Medulla oblongata (tissue), 1 donor: ENCODE data around the gene ZBTB21.
A peak's percentile ranks its signal among the peaks of the same experiment; 100 is the strongest.
"Not testable (repeated sequence)": the region's sequence is repeated elsewhere in the genome, so short reads cannot be mapped to it uniquely, and the experiment has no call there.

Source experiments
- DNase-seq: peaks from one replicate; pipeline ENCODE4 v3.0.0-alpha.2; 2015; ENCODE audit errors: extremely low spot score

The ZBTB21 gene

DNA sequence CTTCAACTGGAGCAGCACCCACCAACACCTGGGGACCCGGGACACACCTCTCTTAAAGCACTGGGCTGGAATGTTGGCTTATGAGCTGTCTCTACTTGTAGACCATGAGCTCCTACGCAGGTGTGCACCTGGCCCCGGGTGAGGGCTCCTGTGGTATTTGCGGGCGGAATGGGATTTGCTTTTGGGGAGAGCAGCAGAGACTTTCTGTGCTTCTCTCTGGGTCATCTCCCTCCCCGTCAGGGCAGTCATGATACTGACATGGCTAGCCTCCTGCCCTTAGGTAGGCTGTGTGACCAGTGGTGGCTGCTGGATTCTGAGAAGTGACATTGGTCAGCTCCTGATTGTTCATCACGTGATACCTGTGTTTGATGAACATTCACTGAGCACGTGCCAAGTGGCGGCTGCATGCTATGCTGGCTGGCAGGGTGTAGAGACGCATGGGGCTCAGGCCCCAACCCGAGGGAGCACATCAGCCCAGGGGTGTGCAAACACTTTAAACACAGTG, 9.0 kb upstream of the ZBTB21 start:
- no peak for DNase-seq

DNA sequence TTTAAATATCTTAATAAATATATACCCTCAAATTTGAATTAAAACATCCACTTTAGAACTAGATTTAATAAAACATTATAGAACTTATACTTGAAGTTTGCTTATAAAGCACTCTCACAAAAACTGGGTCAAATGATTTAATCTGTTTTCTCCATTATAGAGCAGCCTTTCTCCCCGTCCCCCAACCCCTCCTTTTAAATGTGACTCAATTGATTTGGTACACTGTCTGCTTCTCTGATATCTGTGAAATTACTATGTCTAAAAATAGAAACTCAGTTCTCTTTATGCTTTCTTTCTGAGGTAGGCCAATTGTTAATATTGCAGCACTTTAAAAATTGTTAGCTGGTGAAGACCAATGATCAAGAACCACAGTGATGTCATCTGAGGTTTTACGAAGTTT, 6.9 kb upstream of the ZBTB21 start:
- DNase-seq: no peak

DNA sequence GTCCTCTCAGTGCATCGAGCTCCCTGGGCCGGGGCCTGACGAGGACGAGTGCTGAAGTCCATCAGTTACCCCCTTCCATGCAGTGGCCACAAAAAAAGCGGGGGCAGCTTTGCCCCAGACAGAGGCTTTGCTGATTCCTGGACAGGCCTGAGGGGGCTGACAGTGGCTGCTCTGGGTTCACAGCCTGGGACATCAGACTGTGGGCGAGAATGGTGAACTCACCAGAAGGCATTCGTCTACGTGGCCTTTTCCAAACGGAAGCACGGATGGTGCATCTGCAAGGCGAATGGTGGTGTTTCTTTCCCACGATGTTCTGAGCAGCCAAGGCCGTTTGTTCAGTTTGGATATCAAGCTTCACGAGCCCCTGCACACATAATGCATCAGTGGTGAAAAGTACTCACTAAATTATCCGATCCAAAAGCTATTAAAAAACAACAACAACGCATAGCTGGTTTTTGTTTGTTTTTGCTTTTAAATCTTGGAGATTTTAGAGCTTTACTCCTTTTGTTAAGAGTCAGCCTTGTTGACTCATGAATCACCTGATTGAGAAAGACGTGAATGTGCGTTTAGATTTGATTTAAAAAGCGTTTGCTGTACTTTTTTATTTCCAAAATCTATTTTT, 6.3 kb upstream of the ZBTB21 start:
- DNase-seq: no peak

DNA sequence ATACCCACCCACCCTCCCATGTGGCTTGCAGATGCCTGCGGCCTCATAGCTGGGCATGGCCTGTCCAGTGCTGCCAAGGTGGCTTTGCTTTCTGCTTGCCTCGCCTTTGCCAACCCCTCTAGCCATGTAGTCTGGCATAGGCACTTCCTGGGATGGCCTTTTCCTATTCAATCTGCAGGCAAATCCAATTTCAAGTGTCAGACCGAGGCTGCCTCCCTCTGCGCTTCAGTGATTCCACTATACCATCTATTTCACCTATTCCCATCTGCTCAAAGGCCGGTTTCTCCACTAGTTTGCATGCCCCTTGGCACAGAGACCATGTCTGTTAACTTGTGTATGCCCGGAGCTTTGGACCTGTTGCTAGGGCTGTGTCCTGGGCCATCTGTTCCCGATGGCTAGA, 3.8 kb upstream of the ZBTB21 start:
- peak; percentile 24 for DNase-seq

DNA sequence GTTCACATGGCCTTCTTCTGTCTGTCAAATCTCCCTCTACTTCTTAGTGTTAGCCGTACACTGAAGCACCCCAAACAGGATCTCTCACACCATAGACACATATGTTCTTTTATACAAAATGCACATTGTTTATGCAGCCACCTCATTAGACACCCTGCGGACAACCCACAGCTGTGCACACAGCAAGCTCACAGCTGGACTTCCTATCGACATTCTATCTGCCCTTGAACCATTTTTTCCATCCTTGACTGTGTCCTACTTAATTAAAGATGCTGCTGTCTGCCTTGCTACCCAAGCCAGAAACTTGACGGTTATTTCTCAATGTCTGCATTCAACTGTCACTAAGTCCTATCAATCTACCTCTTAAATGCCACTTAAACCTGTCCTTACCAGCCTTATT, 3.2 kb upstream of the ZBTB21 start:
- DNase-seq: no peak

GRCh38 chr21:42012763-42013329, 2.7 kb upstream of the ZBTB21 start:
- DNase-seq: no peak

DNA sequence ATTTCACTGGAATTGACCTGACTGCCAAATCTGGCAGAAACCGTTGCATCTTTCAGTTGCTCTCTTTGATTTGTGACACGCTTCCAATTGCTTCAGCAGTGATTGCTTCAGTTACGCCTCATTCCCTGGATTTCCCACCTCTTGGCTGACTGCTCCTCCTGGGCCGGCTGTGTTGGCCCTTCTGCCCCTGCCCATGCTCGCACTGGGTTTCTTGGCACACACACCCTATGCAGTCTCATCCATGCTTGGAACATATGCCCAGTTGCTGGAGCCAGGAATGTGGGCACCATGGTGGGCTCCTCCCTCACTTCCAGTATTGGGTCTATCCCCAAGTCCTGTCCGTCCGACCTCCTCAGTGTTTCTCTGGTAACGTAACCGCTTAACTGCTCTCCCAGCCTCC, 2.2 kb upstream of the ZBTB21 start:
- peak; percentile 11 for DNase-seq

- DNase-seq: peak; percentile 21
Observed at GRCh38 chr21:42010507-42011495, 641 bp upstream of the ZBTB21 start.

- DNase-seq: peak; percentile 61
Observed at GRCh38 chr21:42009018-42009830, 936 bp downstream of the ZBTB21 start.

DNA sequence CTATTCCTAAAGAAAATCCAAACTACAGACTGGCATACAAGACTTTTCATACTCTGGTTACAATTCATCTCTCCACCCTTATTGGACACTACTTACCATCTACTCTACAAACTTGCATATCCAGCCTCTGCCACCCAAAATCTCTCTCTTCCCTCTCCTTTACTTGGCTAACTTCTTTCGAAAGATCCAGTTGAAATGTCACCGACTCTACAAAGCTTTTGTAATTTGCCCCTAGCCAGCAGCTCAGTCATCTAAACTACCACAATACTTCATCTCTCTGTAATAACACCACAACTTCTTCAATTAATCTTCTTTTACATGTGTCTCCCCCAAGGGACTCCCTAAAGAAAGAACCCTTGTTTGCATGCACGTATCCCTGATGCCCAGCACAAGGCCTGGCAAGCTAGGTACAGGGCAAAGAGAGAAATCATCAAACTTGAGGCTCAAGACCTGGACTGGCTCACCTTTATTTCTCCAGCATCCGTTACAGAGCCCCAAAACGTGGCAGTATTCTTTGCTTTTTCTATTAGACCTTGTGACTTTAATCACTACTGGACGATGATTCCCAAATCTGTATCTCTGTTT, 2.7 kb downstream of the ZBTB21 start:
- no peak for DNase-seq

DNA sequence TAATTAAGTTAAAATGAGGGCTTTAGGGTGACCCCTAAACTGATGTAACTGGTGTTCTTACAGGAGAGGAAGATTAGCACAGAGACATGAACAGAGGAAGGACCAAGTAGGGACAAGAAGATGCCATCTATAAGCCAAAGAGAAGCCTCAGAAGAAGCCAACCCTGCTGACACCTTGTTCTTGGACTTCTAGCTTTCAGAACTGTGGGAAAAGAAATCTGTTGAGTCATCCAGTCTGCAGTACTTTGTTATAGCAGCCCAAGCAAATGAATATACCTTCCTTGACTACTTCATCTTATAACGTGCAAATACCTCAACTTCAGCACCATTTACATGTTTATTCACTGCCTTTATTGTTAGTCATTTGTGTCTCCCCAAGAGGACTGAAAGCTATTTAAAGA, 3.4 kb downstream of the ZBTB21 start:
- no peak for DNase-seq

DNA sequence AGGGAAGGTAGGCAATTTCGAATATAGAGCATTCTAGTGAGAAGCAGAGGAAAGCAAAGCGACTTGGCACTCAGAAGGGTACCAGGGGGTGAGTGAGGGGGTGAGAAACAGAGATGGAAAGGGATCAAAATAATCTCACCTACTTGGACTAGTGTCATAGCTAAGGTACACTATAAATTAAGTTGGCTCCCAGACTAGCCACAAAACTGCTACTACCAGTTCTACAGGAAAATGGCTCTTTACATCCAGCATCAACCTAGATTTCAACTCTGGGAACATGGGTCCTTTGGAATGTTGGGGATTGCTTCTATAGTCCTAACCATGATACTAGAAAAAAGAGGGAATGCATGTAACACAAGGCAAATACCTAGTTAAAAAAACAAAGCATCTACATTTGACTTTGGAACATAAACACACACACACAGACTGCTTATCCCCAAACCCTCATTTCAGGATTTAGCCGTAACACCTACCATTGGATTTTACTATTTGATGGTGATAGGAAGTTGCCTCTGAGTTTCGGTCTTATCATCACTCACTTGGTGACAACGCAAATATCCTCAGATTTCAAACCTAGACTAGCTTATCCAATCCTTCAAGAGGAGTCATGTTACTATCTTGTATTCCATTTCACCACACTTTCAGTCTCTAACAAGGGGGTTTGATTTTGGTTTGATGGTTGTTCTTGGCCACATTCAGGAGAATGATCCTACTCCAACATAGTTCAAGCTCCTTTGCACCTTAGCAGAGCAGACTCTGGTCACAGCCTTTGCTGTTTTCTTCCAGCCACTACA, 5.6 kb downstream of the ZBTB21 start:
- no peak for DNase-seq

DNA sequence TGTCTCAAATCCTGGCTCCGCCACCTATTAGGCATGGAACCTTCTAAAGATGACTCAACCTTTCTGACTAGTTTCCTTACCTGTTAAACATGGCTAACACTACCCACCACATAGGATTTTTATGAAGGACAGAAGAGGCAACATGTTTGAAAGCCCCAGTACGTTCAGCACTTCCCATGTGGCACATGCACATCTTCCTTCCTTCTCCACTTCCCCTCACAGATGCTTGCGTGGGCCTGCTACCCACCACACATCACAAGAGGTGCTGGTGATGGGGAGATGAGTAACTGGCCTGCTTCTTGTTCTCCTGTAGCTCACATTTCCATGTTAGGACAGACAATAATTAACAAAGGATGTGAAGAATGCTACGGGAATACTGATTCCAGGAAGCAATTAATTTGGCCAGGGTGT, 7.1 kb downstream of the ZBTB21 start:
- DNase-seq: no peak

DNA sequence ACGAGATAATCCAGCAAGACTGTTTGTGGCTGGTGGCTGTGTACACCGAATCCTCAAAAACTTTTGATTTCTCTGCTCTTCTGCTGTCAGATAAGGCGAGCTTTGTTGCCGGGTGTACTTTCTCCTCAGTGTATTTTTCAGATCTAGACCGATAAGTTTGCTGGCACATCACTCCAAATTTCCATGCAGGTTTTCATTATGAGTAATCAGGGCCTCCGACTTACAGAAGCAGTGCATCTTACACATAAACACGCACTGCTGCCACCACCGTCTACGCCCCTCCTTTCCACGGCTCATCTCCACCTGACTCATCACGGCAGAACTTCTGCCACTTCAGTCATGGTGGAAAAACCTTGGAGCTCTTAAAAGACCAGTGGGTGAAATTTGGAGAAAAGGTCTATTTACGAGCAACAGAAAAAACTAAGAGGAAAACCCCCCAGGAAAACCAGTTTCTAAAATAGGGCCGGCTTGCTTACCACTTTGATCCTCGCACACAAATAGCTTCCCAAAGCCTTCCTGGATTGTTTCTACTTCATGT, 7.7 kb downstream of the ZBTB21 start:
- DNase-seq: no peak

- no peak for DNase-seq
Observed at GRCh38 chr21:42001781-42002180, 8.4 kb downstream of the ZBTB21 start.

- DNase-seq: no peak
Observed at GRCh38 chr21:42000908-42001307, 9.3 kb downstream of the ZBTB21 start.

GRCh38 chr21:41997657-41998056, 12.5 kb downstream of the ZBTB21 start:
- DNase-seq: no peak

GRCh38 chr21:41995577-41995976, 14.6 kb downstream of the ZBTB21 start:
- no peak for DNase-seq

- not testable (repeated sequence) for DNase-seq
Observed at GRCh38 chr21:41994613-41995012, 15.5 kb downstream of the ZBTB21 start.

DNA sequence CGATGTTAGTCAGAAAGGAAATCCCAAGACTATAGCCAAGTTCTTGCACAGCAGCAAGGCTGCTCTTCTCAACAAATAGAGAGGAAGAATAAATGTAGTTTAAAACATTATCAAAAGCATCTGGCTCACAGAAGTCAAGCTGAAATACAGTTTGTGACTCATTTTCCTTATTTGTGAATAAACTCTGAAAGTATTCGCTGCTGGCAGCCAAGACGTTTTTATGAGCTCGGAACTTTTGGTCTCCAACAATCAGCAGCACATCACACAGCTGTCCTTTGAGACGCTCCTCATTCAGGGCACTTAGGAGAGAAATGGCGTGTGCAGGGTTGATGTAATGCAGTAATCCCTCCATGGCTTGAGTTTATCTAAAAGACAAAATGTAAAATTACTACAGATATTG, 16.4 kb downstream of the ZBTB21 start:
- DNase-seq: no peak
